ENCODE data around the gene GOSR1.
"Not testable (repeated sequence)": the region's sequence is repeated elsewhere in the genome, so short reads cannot be mapped to it uniquely, and the experiment has no call there.

The GOSR1 gene

DNA sequence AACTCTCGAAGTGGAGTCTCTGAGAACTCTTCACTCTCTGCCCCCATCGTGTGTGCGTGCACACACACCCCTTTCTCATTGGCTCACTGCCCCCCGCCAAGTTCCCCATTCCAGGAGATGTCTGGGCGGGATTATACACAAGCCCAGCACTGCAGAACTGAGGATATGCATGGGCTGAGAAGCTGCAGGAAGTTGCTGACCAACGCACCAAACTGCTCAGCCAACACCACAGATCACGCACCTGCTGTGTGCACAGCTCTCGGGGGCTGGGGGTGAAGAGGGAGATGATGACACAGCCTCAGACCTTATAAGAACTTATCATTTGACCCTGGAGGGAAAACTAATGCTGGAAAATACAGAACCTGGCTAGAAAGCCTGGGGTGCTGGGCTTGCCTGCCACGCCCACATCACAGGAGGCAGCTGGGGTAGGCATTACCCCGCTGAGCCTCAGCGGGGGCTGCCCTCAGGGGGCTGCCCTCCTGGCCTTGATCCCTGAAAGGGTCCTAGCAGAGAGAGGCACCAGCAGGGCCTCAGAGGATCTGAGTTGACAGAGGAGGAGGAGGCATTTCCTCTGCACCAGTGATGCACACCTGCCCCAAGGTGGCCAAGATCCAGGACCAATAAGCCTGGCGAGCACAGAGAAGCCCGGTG lies 87.3 kb downstream of the GOSR1 start:
- DNase-seq, result not testable (repeated sequence)

DNA sequence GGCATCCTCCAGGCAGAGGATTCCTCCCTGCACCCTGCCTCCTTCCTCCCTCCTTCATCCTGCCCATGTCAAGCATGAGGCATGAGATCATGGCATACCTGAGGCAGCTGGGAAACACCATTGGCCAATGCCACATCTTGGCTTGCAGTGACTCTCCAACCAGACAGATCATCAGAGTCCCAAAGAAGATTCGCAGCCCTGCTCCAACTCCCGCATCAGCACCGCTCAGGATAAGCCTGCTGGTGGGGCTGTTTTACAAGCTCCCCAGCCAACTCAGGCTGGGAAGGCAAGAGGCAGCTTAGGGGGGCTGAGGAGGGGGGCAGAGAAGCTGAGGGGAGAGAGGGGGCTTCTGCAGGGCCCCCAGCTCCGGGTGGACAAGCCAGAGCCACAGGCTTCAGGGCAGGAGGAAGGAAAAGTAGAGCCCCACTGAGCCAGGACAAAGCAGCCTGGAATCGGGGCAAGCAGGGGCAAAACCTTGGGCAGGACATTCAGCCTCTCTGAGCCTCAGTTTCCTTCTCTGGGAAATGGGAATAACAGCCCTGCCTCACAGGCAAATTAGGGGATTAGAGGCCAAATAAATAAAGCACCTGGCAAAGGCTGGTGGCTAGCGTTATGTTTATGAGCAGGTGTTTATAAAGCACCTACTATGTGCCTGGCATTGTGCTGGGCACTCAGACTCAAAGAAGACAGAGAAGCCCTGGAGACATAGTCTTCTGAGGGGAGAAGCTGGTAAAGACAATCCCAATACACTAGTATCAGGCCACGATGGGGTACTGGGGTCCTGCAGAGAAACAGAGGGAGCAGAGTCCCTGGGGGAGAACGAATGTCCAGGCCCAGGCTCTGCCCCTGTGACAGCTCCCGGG lies 88.1 kb downstream of the GOSR1 start:
- no peak for DNase-seq

DNA sequence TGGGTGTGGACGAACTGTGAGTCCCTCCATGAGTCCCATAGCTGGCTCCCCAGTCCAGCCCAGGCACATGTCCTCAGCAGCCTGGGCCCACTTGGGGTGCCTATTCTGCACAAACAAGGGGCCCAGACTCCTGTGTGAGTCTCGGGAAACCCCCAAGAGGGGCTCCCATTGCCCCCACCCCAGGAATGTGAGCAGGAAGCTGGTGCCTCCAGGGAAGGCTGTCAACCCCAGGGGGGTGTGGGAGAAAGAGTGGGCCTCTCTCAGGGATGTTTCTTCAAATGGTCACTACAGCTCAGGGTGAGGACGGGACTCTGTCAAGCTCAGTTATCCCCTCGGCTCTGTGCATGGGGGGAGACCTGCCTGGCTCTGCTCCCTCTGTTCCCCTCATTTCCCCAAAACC lies 88.9 kb downstream of the GOSR1 start:
- not testable (repeated sequence) for DNase-seq

- not testable (repeated sequence) for DNase-seq
Measured at GRCh38 chr17:30566516-30567225, 89.5 kb downstream of the GOSR1 start.

GRCh38 chr17:30567231-30568116 lies 90.3 kb downstream of the GOSR1 start:
- DNase-seq, result no peak

- no peak for DNase-seq
Measured at GRCh38 chr17:30568117-30568430, 90.9 kb downstream of the GOSR1 start.

GRCh38 chr17:30569531-30570175 lies 92.4 kb downstream of the GOSR1 start:
- DNase-seq, result not testable (repeated sequence)

DNA sequence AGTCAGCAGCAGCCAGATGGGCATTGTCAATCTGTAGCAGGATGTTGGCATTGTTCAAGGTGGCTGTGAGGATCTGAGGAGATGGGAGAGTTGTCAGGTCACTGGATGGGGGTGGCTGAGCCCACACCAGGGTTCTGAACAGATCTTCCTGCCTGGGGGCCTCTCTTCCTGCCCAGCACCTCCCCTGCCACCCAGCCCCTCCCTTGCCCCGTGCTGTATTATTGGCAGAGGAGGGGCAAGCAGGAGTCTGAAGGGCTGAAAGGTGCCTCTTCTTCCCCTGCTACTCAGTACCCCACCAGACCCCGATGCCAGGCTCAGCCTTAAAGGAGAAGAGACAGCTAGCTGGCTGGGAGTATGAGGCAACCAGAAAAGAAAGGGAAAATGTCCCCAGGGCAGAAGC lies 93.0 kb downstream of the GOSR1 start:
- DNase-seq, result no peak

DNA sequence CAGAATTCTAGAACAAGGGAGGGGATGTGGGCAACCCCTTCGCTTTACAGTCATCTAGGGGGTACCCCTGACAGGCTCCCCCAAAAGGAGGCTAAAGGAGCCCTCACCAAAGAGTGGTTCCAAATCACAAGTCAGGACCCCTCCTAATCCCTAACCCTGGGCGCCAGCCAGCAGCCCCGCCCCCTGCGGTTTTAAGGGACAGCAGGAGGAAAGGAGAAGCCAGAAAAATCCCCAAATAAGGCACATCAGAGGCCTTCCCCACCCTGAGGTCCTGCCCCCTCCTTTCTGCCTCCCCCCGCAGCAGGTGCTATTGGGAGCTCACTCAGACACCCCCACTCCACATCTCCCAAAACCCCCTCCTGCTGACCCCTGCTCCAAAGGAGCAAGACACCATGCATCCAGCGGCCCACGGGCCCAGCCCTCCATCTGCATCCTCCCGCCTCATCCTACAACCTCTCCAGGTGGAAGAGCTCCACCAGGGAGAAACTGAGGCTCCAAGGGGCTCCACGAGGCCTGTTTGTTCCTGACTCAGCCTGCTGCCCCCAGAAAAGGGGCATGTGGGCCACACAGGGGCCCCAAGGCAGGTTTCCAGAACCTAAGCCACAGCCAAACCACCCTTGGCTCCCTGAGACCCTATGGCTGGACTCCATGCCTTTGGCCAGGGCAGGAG lies 93.5 kb downstream of the GOSR1 start:
- DNase-seq, result no peak

DNA sequence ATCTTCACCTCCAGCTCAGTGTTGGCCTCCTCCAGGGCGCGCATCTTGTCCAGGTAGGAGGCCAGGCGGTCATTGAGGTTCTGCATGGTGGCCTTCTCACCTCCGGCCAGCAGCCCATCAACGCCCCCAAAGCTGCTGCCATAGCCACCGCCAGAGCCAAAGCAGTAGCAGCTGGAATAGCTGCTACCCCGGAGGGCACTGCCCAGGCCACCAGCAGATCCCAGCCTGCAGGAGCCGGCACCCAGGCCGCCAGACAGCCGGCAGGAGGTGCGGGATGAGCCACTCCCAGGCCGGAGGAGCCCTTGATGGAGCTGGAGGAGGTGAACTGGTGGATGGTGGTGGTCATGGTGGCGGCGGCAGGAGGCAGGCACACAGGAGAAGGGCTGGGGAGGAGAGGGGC lies 94.2 kb downstream of the GOSR1 start:
- DNase-seq, result not testable (repeated sequence)

DNA sequence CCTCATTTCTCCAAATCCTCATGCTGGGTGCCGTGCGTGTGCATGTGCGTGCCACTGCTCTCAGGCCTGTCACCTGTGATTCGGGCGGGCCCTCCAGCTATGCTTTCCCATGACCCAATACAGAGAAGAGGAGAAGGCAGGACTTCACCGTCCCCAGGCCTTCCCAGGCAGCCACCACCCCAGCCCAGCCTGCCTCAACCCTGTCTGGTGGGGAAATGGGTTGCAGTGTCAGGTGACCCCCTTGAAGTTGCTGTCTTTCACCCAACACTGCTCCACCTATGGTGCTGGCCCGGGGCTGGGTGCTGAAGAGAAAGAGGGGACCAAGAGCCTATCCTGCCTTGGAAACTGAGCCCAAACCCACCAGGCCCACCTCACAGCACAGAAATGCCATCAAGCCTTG lies 94.7 kb downstream of the GOSR1 start:
- no peak for DNase-seq

DNA sequence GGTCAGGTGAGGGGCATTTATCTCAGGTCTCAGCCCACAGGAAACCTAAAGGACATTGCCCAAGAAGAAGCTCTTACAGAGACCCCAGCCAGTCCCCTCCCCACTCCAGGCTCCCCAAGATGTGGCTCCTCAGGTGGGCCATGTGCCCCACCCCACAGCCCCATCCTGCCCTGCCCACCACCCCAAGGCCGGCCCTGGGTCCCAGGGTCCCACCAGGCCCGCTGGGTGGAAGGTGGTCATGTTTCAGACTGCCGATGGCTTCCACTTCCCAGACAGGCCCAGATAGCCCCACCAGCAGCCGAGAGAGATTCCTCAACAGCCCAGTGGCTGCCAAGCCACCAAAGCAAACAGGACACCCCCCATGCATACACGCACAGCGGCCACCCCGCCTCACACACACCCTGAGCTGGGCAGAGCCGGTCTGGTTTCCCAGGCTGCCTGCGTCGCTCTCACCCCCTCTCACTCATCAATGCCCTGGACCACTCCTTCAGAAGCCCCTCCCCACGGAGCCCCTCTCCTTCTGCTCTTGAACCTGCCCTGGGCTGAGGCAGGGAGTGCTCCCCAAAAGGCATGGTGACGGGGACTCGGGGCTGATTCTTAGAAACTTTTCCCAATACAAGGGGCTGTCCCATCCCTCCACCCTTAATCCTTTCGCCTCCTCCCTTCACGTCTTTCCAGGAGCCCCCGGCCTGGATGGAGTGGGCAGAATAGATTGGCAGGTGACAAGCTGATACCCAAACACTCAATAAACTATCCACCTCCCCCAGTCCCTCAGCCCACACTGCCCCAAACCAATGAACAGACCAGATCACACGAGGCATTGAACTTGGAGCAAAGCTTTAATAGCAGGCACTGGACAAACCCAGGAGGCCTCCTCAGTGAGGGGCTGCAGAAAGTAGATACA lies 95.7 kb downstream of the GOSR1 start:
- DNase-seq, result not testable (repeated sequence)

- DNase-seq, result no peak
Measured at GRCh38 chr17:30573603-30574175, 96.5 kb downstream of the GOSR1 start.

DNA sequence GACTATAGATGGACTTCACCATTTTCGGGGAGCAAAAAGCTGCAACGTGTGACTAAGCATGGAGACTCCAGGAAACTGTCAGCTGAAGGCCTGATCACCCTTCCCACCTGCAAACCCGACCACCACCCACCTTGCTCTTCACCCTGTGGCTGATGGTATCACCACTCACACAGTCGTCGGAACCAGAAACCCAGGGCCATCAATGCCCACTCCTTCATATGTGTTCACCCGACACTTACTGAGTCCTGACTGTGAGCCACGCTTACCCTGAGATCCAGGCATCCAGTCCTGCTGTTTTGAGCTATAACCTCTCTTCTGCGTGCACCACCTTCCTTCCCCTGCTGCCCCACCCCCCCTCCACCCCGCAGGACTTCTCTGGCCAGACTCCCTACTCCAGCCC lies 97.1 kb downstream of the GOSR1 start:
- not testable (repeated sequence) for DNase-seq

GRCh38 chr17:30574806-30575205 lies 97.6 kb downstream of the GOSR1 start:
- not testable (repeated sequence) for DNase-seq

GRCh38 chr17:30575648-30576325 lies 98.6 kb downstream of the GOSR1 start:
- not testable (repeated sequence) for DNase-seq

DNA sequence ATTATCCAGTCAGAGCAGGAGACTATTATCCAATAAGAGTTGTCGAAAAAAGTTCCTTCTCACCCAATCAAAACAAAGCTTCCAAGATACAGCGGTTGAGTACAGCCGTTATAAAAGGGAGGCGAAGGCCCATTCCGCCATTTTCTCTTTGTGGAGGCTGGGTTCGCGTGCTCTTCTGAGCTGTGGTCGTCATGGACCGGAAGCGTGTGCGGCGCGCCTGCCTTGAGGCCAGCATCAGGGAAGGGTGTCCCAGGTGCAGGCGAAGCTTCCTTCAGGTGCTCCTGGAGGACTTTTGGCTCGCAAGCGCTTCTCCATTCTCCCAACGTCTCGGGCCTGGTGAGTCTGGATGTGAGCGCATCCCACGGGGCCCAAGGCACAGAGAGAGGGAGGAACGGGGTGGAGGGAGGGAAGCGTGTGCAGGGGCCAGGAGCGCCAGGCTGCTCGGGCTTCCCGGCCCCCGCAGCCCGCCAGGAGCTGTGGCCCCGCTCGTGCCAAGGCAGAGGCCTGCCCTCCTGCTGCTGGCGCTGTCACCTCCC lies 99.2 kb downstream of the GOSR1 start:
- no peak for DNase-seq

All from NCI-H2107 (cell line).